ENCODE measurements around the gene EPB41L4B.
"Not testable (repeated sequence)": the region's sequence is repeated elsewhere in the genome, so short reads cannot be mapped to it uniquely, and the experiment has no call there.

Gene EPB41L4B

DNA sequence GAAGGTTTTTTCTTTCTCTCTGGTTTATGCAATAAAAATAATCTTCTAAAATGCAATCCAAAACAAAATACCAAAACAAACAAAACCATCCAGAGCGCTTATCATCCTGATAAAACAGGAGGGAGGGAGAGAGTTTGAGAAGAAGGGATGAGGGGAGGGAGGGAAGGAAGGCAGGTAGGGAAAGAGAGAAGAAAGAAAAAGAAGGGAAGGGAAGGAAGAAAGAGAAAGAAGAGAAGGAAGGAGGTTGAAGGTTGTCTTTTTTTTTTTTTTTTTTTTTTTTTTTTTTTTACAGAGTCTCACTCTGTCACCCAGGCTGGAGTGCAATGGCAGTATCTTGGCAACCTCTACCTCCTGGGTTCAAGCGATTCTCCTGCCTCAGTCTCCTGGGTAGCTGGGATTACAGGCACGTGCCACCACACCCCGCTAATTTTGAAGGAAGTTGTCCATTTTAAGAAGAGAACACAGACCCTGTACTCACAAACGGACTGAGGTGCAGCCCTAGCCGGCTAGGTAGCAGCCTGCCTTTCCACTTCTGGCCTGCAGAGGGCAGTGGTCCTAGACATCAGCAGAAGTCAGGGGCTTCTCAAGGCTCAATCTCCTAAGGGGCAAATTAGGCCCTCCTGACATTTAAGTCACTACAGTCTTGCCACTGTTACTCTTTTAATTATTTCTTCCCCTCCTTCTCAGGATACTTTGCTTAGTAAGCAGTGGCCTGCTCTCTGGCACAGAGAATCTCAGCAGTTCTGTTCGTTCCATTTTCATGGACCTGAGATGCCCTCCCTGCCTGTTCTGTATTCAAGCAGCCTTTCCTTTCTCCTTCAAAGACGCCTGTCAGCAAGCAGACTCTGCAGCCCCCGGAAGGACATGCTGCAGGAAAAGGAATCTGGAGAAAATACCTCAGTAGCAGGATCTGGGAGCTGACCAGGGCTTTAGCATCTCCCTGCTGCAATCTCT, 76.4 kb downstream of the EPB41L4B start:
- peak; percentile 55 for DNase-seq (ENCODE audit: low spot score)

DNA sequence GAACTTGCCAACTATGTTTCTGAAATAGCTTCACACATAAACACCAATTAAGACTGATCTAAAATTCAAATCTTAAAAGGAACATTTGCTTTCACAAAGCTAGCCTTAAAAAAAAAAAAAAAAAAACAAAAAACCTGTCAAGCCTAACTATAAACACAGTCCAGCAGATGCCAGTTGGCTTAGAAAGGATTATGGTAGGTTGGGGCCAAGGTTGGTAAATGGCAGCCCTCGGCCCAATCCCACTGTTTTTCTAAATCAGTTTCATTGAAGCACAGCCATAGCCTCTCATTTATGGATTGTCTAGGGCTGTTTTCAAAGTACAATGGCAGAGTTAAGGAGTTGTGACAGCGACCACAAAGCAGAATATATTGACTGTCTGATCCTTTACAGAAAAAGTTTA, 78.1 kb downstream of the EPB41L4B start:
- no peak for DNase-seq (ENCODE audit: low spot score)

GRCh38 chr9:109242014-109242413, 78.8 kb downstream of the EPB41L4B start:
- DNase-seq (ENCODE audit: low spot score): no peak

DNA sequence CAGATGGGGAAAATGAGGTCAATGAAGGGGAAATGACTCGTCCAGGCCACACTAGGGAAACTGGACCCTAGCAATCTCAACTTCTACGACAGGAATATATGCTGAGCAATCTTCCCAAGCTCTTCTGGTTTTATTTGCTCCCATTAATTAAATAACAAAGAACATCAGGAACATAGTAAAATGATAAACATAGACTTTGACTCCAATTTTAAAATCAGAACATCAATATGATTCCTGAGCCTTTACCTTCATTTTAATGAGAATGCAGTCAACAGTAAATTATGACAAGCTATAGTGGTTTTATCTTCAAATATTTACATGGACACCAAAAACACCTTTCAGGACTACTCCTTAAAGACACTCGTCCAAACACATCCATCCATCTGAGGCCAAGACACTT, 79.7 kb downstream of the EPB41L4B start:
- no peak for DNase-seq (ENCODE audit: low spot score)

- no peak for DNase-seq (ENCODE audit: low spot score)
Observed at GRCh38 chr9:109239240-109239639, 81.6 kb downstream of the EPB41L4B start.

DNA sequence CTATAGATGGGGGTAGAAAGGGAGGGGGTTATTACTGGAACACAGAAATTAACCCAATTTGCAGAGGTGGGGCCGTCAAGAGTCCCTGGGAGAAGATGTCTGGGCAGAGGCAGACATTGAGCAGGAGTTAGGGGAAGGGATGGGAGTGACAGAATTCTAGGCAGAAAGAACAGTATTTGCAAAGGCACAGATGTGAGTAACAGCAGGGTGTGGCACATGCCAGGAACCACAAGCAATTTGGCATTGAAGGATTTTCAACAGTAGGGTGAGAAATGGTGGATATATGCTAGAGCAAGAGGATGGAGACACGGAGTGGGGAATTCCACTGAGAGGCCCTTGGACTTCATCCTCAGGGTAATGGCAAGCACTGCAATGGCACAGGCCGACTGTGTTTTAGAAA, 82.2 kb downstream of the EPB41L4B start:
- peak; percentile 16 for DNase-seq (ENCODE audit: low spot score)

- no peak for DNase-seq (ENCODE audit: low spot score)
Observed at GRCh38 chr9:109238125-109238524, 82.7 kb downstream of the EPB41L4B start.

- DNase-seq (ENCODE audit: low spot score): peak; percentile 31
Observed at GRCh38 chr9:109232449-109233237, 88.2 kb downstream of the EPB41L4B start.

- no peak for DNase-seq (ENCODE audit: low spot score)
Observed at GRCh38 chr9:109231593-109231992, 89.3 kb downstream of the EPB41L4B start.

- no peak for DNase-seq (ENCODE audit: low spot score)
Observed at GRCh38 chr9:109230277-109230676, 90.6 kb downstream of the EPB41L4B start.

DNA sequence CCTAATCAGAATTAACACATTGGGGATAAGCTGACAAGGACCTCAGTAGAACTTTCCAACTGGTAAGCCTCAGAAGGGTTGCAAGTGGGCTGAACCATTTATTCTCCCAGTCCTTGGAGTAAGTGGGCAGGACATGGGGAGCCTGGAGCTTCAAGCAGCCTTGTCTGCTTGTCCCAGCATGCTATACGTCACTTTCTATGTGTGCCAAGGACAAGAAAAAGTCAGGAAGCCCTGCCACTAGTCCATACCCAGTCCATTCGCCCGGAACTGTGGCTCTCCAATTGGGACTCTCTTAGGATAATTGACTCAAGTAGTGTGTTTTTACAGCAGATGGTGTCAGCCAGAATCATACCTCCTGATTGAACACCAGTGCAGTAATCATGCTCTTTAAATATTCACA, 91.2 kb downstream of the EPB41L4B start:
- DNase-seq (ENCODE audit: low spot score): no peak

GRCh38 chr9:109228093-109228642, 92.7 kb downstream of the EPB41L4B start:
- no peak for DNase-seq (ENCODE audit: low spot score)

DNA sequence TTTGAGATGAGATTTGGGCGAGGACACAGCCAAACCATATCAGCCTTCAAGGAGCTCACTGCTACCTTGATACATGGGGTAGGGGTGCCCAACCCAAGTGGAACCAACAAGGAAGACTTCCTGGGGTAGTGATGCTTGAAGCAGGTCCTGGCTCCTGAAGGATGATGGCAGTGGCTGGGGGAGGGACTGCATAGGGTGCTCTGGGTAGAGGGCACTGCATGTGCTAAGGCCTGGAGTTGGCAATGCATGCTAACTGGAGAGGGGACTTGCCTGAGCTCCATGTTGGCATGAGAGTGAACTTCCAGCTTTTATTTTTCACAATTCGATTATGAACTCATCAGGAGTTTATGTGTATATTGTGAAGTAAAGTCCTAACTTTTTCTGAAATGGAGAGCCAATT, 95.2 kb downstream of the EPB41L4B start:
- DNase-seq (ENCODE audit: low spot score): no peak

GRCh38 chr9:109224751-109225150, 96.1 kb downstream of the EPB41L4B start:
- DNase-seq (ENCODE audit: low spot score): no peak

GRCh38 chr9:109218242-109218641, 102.6 kb downstream of the EPB41L4B start:
- DNase-seq (ENCODE audit: low spot score): not testable (repeated sequence)

GRCh38 chr9:109214414-109214813, 106.4 kb downstream of the EPB41L4B start:
- DNase-seq (ENCODE audit: low spot score): no peak

DNA sequence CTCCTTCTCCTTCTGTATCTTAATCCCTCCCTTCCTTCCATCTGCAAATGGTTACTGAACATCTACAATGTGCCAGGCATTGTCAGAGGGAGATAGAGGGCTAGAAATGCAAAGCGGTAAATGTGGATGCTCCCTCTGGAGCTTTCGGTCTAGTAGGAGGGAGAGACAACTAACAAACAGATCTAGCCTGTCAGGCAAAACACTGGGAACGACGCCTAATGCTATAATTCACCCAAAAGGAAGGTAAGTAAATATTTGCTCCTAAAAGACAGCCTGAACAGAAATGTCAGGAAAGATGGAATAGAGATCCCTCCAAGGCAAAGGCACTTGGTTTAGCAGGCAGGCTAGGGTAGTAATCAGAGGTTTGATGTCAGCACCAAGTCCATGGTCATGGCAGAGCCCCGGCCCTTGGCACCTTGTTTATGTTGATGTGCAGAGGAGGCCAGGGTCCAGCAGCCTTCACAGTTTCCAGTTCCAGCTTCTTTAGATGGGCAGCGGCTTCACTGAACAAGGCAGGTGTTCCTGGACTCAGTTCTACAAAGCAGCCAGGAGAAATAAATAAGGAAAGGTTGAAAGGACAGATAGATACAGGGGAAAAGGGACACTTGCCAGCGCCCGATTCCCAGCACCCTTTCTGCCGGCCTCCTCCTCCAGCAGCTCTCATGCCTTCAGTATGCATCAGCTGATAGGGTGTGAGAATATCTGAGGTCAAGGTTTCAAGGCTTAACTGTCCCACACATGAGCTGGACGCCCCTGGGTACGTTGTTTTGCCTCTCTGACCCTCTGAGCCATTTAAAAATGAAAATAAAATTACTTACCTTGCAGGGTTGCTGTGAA, 107.4 kb downstream of the EPB41L4B start:
- no peak for DNase-seq (ENCODE audit: low spot score)

DNA sequence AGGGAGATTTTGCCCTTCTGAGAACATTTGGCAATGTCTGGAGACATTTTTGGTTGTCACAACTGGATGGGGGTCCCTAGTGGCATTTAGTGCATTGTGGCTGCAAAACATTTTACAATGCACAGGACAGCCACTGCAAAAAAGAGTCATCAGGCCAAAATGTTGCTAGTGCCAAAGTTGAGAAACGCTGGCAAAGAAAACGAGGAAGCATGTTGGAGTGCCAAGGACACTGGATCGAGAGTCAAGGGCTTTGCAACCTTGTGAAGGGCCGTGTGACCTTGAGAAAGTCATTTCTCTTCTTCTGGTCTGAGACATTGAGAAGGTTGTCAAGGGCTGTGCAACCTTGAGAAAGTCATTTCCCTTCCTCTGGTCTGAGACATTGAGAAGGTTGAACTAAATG, 108.1 kb downstream of the EPB41L4B start:
- no peak for DNase-seq (ENCODE audit: low spot score)

DNA sequence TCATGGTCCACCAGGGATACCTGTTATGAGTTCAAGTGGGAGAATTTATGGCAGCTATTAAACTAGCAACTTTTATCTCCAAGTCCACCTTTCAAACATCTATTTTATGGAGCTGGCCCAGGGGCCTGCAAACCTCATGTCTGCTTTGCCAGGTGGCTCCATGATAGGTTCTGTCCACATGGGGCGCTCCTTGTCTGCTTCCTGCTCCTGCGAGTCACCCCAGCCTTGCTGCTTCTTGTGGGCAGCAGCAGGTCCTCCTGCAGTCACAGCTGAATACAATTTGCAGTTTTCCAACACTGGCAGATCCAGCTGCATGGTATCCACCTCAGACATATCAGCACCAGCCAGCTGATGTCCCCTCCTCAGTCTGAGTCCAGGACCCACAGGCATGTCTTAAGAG, 114.2 kb downstream of the EPB41L4B start:
- DNase-seq (ENCODE audit: low spot score): no peak

DNA sequence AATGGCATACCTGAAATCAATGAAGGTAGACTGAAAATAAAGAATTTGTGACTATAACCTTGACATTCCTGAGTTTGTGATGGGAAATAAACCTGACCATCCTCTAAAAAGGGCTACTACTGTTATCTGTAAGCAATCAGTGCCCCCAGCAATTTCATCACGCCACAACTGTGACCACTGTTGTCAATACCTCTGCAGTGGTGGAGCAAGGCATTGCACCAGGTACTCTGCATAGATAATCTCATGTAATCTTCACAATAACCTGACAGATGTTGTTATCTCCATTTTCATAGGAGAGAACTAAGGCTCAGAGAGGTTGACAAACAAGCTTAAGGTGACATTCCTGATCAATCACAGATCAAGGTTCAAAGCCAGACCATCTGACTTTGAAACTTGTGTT, 115.3 kb downstream of the EPB41L4B start:
- DNase-seq (ENCODE audit: low spot score): no peak

DNA sequence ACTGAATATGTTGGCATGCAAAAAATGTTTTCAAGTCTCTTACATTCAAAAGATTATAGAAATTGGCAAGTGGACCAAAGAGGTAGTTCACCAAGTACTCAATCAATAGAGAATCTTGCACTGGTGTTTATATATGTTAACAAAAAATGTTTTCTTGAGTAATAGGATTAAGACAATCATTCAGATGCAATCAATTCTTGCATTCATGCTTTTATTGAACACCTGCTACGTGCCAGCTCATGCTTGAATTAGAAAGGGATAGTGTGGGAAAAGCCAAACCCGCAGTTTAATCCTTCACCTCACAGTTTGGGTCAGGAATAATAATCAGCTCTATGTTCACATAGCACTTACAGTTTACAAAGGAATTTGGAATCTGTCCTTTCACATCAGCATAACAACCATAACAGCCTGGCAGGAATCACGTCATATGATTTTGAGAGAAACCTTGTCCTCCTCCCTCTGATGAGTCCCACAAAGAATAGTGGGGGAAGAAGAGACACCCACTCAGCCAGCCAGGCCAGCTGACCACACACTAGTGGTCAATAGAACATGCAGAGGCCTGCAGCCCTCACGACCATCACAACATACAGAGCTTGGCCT, 117.0 kb downstream of the EPB41L4B start:
- DNase-seq (ENCODE audit: low spot score): no peak

Data from AG08395 (cell line).